GM21737 (cell line): ENCODE measurements around the gene FAM200B.
A peak's percentile ranks its signal among the peaks of the same experiment; 100 is the strongest.
"Not testable (repeated sequence)": the region's sequence is repeated elsewhere in the genome, so short reads cannot be mapped to it uniquely, and the experiment has no call there.

Source experiments
- ATAC-seq: cut with Tn5 transposase; IDR thresholded peaks from one replicate; pipeline ENCODE4 v1.9.1; 2021; ENCODE audit warnings: mild to moderate bottlenecking, moderate library complexity; ENCODE audit not compliant: unreplicated experiment

The FAM200B gene

DNA sequence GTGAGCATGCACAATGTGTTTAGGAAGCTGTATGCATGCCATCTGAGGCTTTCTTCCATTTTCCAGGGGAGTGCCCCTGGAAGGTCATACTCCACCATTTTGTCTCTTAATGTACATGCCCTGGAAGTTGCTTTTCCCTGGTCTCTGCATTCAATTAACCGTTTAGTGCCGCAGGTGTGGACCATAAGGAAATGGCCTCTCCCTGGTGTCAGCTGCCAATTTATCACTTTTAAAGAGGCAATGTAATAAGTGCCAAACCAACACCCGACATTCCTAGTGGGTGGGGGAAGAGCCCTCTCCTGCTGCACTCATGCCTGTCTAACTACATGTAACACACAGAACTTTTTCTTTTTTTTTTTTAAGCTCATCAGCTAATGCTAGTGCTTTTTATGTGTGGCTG, 14.1 kb downstream of the FAM200B start:
- ATAC-seq = no peak

DNA sequence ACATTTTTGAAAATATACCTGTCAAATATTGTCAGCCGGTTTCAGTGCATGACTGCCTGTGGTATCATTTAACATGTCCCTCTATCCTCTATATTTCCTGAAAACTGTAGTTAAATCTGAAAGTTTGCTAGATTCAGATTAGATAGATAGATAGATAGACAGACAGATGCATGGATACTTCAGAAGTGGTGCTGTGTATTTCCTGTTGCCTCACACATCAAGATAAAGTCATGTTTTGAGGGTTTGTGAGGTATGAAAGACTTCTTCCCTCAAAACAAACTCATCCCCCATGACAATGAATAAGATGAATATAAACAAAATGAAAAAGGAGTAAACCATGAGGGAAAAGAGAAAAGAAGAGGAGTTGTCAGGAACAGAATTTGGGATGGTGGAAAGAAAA, 15.2 kb downstream of the FAM200B start:
- ATAC-seq = no peak

DNA sequence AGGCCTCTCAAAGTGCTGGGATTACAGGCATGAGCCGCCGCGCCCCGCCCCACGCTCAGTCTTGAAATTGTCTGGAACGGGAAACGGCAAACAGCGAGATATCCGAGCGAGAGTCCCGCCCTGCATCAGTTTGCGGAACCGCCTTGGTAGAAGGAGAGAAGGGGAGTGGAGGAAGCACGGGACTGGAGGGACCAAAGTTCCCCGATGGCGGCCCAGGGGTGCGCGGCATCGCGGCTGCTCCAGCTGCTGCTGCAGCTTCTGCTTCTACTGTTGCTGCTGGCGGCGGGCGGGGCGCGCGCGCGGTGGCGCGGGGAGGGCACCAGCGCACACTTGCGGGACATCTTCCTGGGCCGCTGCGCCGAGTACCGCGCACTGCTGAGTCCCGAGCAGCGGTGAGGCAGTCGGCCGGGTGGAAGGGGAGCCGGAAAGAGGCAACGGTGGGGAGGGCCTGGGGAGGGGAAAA, 21.3 kb downstream of the FAM200B start, which contains the start of gene BST1:
Gene BST1 (plus strand): TSS at position 125 of the 463 bp plus-strand sequence. CDS start 80 bp downstream, at position 205.
- ATAC-seq = peak; percentile 73

DNA sequence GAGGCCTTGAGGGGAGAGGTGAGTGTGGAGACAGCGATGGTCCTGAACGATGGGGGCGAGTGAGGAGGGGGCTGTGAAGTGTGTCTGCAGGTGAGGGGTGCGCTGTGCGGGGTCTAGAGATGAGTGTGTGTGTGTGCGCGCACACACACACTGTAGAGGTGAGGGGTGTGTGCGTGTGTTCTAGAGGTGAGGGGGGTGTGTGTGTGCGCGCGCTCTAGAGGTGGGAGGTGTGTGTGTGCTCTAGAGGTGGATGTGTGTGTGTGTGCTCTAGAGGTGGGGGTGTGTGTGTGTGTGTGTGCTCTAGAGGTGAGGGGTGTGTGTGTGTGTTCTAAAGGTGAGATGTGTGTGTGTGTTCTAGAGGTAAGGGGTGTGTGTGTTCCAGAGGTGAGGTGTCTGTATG, 21.8 kb downstream of the FAM200B start:
- ATAC-seq = no peak

GRCh38 chr4:15704129-15704528, 22.5 kb downstream of the FAM200B start:
- ATAC-seq = no peak

DNA sequence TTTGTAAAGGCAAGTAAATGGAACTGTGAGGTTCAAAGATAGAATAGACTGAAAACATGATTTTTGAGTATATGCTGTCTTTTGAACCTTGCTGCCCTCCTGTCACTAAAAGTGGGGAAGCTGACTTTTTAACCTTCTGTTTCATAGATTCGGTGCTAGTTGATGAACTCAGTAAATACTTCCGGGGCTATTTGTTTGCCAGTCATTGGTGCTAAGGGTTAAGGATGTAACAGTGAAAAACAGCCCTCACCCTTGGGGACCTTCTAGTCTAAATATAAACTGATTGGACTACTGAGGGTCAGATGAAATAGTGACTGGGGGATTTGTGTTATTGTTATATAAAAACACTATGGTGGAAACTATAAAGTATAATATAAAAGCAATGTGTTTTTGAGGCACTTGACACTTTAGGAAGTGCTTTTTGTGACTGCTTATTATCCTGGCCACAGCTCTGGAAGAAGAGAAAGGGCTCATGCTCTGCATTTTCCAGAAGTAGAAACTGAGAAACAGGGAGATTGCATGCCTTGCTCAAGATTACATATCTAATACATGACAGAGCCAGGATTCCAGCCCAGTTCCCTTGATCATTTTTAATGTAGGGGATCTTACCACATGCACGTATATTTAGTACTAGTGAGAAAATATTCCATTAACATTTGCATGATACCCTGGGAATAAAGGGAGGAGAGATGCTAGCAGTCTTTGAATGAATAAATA, 25.2 kb downstream of the FAM200B start:
- no peak for ATAC-seq

DNA sequence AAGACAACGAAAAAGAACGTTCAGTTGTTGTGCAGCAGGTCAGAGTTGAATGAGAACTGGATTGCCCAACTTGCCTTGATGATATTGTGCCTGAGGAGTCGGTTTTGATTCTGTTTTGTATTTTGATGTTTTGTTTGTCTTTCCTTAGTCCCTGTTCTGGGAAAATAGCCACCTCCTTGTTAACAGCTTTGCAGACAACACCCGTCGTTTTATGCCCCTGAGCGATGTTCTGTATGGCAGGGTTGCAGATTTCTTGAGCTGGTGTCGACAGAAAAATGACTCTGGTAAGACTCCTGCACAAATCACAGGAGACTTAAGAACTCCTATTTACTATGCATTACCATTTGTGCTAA, 25.7 kb downstream of the FAM200B start:
- no peak for ATAC-seq

GRCh38 chr4:15711762-15712161, 30.1 kb downstream of the FAM200B start:
- no peak for ATAC-seq

DNA sequence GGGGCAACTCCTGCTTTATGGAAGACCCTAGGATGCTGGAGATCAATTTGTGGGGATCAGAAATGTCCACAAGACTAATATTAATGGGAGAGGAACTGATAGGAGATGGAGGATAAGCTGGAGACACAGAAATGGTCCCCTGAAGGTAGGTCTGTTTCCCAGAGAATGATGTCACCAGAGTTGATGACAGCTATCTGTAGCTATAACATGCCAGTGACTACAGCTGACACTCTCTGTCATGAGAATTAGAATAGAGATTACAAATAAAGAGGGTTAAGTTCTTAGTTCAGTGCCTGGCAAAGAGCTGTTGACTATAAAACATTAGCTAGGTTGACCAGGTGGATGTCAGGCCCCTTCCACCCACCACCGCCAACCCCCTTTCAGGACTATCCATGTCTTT, 30.6 kb downstream of the FAM200B start:
- ATAC-seq = no peak

DNA sequence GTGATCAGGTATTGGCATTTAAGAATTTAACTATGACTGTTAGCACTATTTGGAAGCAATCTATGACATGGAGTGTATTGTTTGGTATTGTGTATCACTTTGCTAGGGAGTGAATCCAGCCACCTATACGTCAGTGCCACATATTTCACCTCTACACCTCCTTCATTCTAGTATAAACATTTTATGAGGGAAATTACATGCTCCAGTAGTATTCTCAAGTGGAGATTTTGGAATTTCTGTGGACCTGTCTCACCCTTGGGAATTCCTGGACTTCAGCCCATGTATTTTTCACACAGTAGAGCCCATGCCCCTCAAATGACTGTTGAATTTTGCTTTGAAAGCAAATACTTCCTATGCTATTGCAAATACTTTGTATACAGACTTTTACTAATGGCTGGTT, 32.5 kb downstream of the FAM200B start:
- ATAC-seq = no peak

GRCh38 chr4:15714646-15715435, 33.2 kb downstream of the FAM200B start:
- no peak for ATAC-seq

GRCh38 chr4:15716115-15716514, 34.5 kb downstream of the FAM200B start:
- no peak for ATAC-seq

DNA sequence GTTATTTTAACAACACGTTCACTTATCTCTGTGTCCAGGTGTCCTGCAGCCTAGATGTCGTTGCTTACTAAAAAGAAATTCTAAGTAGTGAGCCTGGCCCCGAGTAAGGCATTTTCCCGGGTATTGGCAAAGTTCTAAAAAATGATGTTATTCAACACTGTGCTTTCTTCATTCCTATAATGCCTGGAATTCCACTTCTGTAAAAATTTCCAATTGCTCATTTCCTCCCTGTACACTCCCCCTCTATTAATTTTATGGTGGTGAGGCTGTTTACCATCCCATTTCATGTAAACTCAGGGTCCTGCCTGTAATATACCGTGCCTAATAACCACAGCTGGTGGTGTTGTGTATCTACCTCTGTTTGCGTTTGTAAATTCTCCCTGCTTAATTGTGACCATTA, 35.5 kb downstream of the FAM200B start:
- no peak for ATAC-seq

GRCh38 chr4:15717657-15718416, 36.2 kb downstream of the FAM200B start:
- ATAC-seq = no peak

DNA sequence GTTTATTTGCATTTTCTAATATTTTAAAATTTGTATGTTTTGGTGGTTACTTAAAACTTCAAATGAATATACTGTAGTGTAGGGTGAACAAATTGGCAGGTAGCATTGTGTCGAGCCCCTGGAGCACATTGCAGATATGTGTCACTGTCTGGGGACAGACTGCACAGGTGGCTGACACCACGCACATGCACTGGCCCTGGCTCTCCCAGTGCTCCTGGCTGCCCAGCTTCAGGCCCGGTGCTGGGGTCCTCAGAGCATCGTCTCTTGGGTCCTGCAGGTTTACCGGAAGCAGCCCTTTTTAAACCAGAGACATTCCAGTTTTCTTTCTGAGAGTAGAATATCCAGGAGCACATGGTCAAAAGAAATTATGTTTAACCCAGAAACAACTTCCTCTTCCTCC, 36.8 kb downstream of the FAM200B start:
- no peak for ATAC-seq

DNA sequence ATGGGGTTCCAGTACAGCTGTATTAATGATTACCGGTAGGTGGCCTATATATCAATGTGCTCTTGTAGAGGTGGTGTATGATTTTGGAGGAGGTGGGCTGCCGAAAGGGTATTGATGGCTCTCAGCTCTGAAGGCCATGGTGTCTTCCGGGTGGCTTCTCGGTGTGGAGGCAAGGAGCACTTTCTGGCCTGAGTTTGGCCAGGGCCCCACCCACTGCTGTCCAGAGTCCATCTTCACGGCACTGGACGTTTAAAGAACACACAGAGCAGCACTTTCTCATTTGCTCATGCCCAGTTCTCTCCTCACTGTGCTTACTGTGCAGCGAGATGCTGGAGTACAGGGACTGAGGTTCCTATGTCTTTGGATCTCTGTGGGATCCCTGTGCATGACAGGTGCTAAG, 37.3 kb downstream of the FAM200B start:
- no peak for ATAC-seq

DNA sequence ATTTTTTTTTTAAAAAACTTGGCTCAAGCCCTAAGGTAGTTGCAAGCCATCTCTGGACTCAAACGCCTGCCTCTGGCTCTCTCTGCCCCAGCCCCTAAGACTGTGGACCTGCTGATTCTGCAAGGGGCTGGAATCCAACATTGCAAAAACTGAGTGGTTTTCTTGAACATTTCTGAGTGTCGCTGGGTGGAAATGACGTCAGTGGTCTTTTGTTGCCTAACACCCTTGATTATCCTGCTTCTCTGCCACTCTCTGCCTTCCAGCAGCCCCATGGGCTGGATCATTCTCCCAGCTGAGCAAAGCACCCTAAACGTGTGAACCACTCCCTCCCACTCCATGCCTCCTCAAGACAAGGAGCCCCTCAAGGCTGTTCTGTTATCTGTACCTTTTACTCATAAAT, 37.9 kb downstream of the FAM200B start:
- ATAC-seq = no peak

DNA sequence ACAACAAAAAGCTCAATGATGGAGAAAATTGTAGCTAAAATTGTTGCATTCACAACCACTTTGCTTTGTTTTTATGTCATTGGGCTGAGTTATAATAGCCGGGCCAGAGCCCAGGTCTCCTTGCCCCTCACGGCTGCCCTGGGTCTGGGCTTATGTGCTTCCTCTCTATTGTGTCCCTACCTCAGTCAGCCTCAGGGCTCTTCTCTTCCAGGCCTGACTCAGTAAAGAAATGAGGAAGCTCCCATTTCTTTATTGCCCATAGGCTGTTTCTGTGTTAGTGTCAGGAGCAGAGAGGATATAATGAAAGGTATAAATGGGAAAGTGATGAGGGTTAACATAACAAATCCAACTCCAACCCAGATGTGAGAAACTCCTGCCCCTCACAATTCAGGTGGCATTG, 39.2 kb downstream of the FAM200B start:
- ATAC-seq = no peak

DNA sequence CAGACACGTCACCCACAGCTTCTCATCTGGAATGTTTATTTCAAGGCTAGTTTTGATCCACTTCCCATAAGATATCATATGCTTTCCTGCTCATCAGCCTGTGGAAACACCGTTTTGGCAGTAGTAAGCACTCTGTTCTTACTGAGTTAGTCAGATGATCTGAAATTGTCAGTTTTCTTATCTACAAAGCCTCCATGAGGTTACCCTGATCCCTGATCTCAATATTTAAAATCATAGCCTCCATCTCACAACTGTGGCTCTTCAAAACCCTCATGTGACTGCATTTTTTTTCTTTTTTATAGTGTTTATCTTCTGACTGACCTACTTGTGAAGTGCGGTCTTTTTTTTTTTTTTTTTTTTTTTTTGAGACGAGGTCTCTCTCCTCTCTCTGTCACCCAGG, 44.0 kb downstream of the FAM200B start:
- ATAC-seq = no peak

GRCh38 chr4:15729910-15730533, 48.4 kb downstream of the FAM200B start:
- peak; percentile 72 for ATAC-seq

GRCh38 chr4:15733061-15733460, 51.4 kb downstream of the FAM200B start:
- ATAC-seq = not testable (repeated sequence)
